ENCODE data around the gene FYN. TPM values are rescaled to one million over a fixed set of nuclear protein-coding genes. Genes with fewer than 3 reads are reported as not detected.
A peak's percentile ranks its signal among the peaks of the same experiment; 100 is the strongest.

Gene FYN
- total and polyA plus RNA-seq, 2 of the 13 experiments (the other 11 are each of a cell fraction or from before 2014, with no cell fraction given) = 15.5 to 24.6 TPM

- TF ChIP-seq ZNF460 (CRISPR knock-in tag; IDR thresholded peaks at IDR 0.05; ENCODE audit: borderline replicate concordance) (no peak), JUN (CRISPR knock-in tag; IDR thresholded peaks at IDR 0.05) (no peak), ZBTB3 (CRISPR knock-in tag; IDR thresholded peaks at IDR 0.05; ENCODE audit: borderline replicate concordance, low read depth) (no peak), DR1 (CRISPR knock-in tag; IDR thresholded peaks at IDR 0.05) (no peak), SSRP1 (CRISPR knock-in tag; IDR thresholded peaks at IDR 0.05) (no peak), RELA (CRISPR knock-in tag; IDR thresholded peaks at IDR 0.05) (no peak), ZBTB37 (CRISPR knock-in tag; IDR thresholded peaks at IDR 0.05) (no peak), POLR2A (IDR thresholded peaks at IDR 0.05; ENCODE audit: insufficient read depth in 1 of 2, low read depth in 2 of 2, low read length in 2 of 2) (no peak), TAF15 (IDR thresholded peaks at IDR 0.05; ENCODE audit: low read depth, low read length, poor library complexity, severe bottlenecking) (no peak), SOX13 (IDR thresholded peaks at IDR 0.05) (no peak), SOX13 (CRISPR knock-in tag; conservative IDR thresholded peaks at IDR 0.05 in 1 of 2, IDR thresholded peaks at IDR 0.05 in 1 of 2) (0 out of 4 replicates have a peak, but pooled peaks of 1 of the 2 experiments have one; percentile 20), PAXIP1 (CRISPR knock-in tag; conservative IDR thresholded peaks at IDR 0.05) (peak; percentile 39), ZBTB38 (CRISPR knock-in tag; IDR thresholded peaks at IDR 0.05) (peak; percentile 52; the same call in 1 of the 2 replicates), HMGA1 (CRISPR knock-in tag; conservative IDR thresholded peaks at IDR 0.05) (no peak), ZNF296 (CRISPR knock-in tag; conservative IDR thresholded peaks at IDR 0.05) (no peak), ZNF331 (CRISPR knock-in tag; IDR thresholded peaks at IDR 0.05) (no peak), CREM (IDR thresholded peaks at IDR 0.05) (no peak), CREM (CRISPR knock-in tag; IDR thresholded peaks at IDR 0.05) (no peak)
- TF ChIP-seq, protein P1, sequence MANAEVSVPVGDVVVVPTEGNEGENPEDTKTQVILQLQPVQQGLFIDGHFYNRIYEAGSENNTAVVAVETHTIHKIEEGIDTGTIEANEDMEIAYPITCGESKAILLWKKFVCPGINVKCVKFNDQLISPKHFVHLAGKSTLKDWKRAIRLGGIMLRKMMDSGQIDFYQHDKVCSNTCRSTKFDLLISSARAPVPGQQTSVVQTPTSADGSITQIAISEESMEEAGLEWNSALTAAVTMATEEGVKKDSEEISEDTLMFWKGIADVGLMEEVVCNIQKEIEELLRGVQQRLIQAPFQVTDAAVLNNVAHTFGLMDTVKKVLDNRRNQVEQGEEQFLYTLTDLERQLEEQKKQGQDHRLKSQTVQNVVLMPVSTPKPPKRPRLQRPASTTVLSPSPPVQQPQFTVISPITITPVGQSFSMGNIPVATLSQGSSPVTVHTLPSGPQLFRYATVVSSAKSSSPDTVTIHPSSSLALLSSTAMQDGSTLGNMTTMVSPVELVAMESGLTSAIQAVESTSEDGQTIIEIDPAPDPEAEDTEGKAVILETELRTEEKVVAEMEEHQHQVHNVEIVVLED (CRISPR knock-in tag; IDR thresholded peaks at IDR 0.05; ENCODE audit: borderline replicate concordance) = no peak
- TF ChIP-seq, protein P2, sequence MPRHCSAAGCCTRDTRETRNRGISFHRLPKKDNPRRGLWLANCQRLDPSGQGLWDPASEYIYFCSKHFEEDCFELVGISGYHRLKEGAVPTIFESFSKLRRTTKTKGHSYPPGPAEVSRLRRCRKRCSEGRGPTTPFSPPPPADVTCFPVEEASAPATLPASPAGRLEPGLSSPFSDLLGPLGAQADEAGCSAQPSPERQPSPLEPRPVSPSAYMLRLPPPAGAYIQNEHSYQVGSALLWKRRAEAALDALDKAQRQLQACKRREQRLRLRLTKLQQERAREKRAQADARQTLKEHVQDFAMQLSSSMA (CRISPR knock-in tag; IDR thresholded peaks at IDR 0.05) = no peak
- TF ChIP-seq, protein P3, sequence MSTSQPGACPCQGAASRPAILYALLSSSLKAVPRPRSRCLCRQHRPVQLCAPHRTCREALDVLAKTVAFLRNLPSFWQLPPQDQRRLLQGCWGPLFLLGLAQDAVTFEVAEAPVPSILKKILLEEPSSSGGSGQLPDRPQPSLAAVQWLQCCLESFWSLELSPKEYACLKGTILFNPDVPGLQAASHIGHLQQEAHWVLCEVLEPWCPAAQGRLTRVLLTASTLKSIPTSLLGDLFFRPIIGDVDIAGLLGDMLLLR (CRISPR knock-in tag; IDR thresholded peaks at IDR 0.05) = no peak
- TF ChIP-seq, protein P4, sequence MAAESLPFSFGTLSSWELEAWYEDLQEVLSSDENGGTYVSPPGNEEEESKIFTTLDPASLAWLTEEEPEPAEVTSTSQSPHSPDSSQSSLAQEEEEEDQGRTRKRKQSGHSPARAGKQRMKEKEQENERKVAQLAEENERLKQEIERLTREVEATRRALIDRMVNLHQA (CRISPR knock-in tag; IDR thresholded peaks at IDR 0.05) = no peak
Observed at GRCh38 chr6:111692327-111693164, 180.7 kb downstream of the FYN start (continued).

Data from HepG2 (cell line).